Stomach (tissue), 4 donors: Measurements from ENCODE around the gene EIF3D.

Source experiments
- EP300 ChIP-seq: sonication (generic); formaldehyde crosslinking; IDR thresholded peaks from one replicate; pipeline ENCODE4 v1.6.1; 2017; ENCODE audit warnings: antibody characterized with exemption
- POLR2A ChIP-seq, 4 donors: fragments of 450-650 bp; IDR thresholded peaks; one replicate each; pipeline ENCODE4 v1.6.1; 2016; ENCODE audit warnings: antibody characterized with exemption in 4 of 4, control low read depth in 2 of 4, mild to moderate bottlenecking in 1 of 4, moderate library complexity in 1 of 4
- POLR2AphosphoS5 ChIP-seq, 3 donors: sonication (generic); formaldehyde crosslinking; IDR thresholded peaks; one replicate each; pipeline ENCODE4 v1.6.1; 2016; ENCODE audit warnings: antibody characterized with exemption in 3 of 3
- TF ChIP-seq, protein P1 (sequence below), 7 experiments: fragments of 450-650 bp in 4 of 7; fragments of 200-600 bp in 3 of 7; sonication (generic) in 3 of 7; IDR thresholded peaks; one replicate each; pipeline ENCODE4 v1.5.1; 2016 to 2019; ENCODE audit warnings: antibody characterized with exemption in 7 of 7, control low read depth in 2 of 7, mild to moderate bottlenecking in 1 of 7

- TF ChIP-seq, protein P1, sequence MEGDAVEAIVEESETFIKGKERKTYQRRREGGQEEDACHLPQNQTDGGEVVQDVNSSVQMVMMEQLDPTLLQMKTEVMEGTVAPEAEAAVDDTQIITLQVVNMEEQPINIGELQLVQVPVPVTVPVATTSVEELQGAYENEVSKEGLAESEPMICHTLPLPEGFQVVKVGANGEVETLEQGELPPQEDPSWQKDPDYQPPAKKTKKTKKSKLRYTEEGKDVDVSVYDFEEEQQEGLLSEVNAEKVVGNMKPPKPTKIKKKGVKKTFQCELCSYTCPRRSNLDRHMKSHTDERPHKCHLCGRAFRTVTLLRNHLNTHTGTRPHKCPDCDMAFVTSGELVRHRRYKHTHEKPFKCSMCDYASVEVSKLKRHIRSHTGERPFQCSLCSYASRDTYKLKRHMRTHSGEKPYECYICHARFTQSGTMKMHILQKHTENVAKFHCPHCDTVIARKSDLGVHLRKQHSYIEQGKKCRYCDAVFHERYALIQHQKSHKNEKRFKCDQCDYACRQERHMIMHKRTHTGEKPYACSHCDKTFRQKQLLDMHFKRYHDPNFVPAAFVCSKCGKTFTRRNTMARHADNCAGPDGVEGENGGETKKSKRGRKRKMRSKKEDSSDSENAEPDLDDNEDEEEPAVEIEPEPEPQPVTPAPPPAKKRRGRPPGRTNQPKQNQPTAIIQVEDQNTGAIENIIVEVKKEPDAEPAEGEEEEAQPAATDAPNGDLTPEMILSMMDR (IDR thresholded peaks at IDR 0.05) = no peak
- no peak for TF ChIP-seq POLR2A (IDR thresholded peaks at IDR 0.05)
- TF ChIP-seq POLR2AphosphoS5 (IDR thresholded peaks at IDR 0.05) = no peak
- TF ChIP-seq EP300 = no peak
Observed at GRCh38 chr22:36550701-36551495, 21.9 kb upstream of the EIF3D start.
